AG10803 (cell line): ENCODE data around the gene SLC29A1.

Experiments used
- DNase-seq: peaks from one replicate; pipeline ENCODE4 v3.0.0; 2010; ENCODE audit warnings: low read depth
- H3K4me3 ChIP-seq: 2 replicates; pipeline ENCODE4 v1.5.1; 2011; ENCODE audit warnings: mild to moderate bottlenecking, low read length, control low read depth
- TF ChIP-seq, protein P1 (sequence below): conservative IDR thresholded peaks from 2 replicates; pipeline ENCODE4 v1.5.1; 2011; ENCODE audit warnings: mild to moderate bottlenecking, low read length, control low read depth, inconsistent platforms

SLC29A1 gene

DNA sequence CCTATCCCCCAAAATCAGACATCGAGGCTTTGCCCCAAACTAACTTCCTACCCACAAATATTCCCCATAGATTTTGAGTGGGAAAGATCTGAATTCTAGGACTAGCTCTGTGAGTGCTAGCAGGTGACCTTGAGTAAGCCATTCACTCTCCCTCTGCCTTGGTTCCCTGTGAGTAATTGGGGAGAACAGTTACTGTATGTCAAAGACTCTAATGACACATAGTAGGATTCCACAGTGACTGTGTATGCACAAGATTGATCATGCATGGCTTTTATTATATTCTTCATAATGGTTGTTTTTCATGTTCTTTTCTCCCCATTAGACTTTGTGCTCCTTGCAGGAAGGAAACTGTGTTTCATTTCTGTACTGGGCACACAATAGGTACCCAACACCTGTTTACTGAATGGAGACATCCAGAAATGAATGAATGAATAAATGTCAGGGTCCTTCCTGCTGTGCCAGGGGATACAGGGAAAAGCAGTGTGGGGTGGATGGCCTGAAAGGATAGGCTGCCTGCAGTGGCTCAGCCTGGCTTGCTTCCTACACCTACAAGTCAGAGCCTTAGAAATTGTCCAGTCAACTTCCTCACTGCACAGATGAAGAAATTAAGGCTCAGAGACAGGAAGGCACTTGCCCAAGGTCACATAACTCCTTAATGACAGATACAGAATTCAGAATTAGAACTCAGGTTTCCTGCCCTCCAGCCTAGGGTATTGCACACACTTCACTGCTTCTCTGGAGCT lies 46.0 kb downstream of the SLC29A1 start:
- no peak for DNase-seq
- H3K4me3 ChIP-seq = no peak overlapping the region
- TF ChIP-seq, protein P1, sequence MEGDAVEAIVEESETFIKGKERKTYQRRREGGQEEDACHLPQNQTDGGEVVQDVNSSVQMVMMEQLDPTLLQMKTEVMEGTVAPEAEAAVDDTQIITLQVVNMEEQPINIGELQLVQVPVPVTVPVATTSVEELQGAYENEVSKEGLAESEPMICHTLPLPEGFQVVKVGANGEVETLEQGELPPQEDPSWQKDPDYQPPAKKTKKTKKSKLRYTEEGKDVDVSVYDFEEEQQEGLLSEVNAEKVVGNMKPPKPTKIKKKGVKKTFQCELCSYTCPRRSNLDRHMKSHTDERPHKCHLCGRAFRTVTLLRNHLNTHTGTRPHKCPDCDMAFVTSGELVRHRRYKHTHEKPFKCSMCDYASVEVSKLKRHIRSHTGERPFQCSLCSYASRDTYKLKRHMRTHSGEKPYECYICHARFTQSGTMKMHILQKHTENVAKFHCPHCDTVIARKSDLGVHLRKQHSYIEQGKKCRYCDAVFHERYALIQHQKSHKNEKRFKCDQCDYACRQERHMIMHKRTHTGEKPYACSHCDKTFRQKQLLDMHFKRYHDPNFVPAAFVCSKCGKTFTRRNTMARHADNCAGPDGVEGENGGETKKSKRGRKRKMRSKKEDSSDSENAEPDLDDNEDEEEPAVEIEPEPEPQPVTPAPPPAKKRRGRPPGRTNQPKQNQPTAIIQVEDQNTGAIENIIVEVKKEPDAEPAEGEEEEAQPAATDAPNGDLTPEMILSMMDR = no peak

DNA sequence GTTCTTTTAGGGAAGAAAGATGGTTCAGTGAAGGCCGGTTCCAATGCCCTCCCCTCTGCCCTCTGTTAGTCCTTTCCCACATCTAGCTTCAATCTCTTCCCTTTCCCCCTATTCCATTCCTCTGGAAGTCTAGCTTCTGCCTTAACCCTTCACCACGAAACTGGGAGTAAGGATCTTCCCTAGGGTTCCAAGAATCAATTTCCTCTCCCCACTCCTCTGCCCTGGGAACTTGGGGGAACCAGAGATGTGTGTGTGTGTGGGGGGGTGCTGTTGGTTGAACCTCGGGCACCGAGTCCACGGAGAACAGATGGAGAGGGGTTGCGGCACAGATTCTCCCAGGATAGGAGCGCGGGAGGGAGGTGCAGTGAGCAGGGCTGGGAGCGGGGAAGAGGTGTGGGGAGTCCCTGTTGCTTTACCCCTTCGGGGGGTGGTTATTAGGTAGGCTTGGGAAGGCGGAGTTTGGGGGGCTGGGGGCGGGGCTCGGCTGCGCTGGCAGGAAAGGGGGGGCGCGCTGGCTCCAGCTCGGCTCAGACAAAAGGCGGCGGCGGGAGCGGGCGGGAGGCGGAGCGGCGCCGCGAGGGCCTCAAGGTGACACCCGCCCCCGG lies 46.6 kb downstream of the SLC29A1 start, which contains the start of gene TMEM151B:
Gene TMEM151B (plus strand): TSS at position 530 of the 605 bp plus-strand sequence. CDS start 293 bp downstream, outside the sequence.
- DNase-seq = no peak
- H3K4me3 ChIP-seq = no peak within 1 kb of the TSS
- TF ChIP-seq, protein P1 = no peak

DNA sequence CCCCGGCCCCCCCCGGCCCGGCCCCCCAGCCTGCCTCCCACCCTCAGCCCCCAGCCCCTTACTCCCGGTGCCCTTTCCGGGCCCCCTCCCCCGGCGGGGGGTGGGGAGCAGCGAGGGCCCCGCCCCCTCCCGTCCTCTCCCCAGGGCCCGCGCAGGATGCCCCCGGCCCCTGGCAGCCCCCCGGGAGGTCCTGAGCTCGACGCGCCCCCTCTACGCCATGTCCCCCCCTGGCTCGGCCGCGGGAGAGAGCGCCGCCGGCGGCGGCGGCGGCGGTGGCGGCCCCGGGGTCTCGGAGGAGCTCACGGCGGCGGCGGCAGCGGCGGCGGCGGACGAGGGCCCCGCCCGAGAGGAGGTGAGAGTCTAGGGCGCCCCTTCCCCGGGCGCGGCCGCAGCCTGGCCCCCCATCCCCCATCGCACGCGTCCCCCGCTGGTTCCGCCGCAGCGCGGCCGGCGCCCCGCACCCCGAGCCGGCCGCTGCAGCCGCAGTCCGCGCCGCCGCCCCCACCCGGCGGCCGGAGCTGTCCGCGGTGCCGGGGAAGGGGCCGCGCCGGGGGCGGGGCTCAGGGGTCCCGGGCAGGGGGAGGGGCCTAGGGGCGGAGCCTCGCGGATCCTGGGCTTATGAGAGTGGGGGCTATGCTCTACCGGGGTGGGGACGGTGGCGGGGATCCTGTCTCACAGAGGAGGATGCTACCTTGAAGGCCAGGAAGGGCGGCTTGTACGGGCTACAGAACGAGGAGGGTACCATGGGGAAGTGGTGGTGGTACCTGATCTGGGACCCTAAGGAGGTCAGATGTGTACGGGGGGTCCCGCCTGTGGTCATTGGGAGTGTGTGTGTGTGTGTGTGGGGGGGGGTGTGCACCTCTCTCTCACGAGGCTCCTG lies 47.4 kb downstream of the SLC29A1 start:
- no peak overlapping the region for H3K4me3 ChIP-seq

DNA sequence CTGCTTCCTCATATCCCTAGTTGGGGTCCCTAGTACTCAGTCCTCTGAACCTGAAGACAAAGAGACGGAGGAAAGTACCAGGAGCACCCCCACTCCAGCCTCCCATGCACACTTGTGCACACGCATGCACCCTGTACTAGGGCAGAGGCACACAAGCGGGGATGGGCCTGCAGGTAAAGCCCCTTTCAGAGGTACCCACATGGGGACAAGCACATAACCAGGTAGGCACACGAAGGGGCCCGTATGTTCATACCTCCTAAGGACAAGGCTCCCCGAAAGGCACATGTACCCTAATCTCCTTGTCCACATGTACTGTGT lies 48.0 kb downstream of the SLC29A1 start:
- DNase-seq = no peak
- no peak overlapping the region for H3K4me3 ChIP-seq

More for the DNA sequence above, 47.4 kb downstream of the SLC29A1 start:
- TF ChIP-seq, protein P1 = no peak
- DNase-seq = no peak

DNA sequence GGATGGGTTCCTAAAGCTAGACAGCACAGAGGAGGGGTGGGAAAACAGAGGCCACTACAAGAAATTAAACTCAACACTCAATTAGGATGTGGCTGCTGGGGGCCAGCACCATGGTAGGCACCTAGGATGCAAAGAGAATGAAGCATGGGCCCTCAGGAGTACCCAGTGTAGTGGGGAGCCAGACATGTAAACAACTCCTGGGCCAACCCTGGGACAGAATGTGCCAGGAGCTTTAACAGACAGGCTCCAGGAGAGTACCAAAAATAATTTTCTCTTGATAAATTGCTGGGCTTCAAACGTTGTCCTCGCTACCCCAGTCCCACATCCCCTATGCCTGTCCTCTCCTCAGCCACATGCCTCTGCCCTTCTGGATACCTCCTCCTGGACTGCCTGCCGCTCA lies 48.5 kb downstream of the SLC29A1 start:
- H3K4me3 ChIP-seq = no peak overlapping the region
- TF ChIP-seq, protein P1 = no peak
- DNase-seq = no peak

More for the DNA sequence above, 48.0 kb downstream of the SLC29A1 start:
- TF ChIP-seq, protein P1 = no peak

DNA sequence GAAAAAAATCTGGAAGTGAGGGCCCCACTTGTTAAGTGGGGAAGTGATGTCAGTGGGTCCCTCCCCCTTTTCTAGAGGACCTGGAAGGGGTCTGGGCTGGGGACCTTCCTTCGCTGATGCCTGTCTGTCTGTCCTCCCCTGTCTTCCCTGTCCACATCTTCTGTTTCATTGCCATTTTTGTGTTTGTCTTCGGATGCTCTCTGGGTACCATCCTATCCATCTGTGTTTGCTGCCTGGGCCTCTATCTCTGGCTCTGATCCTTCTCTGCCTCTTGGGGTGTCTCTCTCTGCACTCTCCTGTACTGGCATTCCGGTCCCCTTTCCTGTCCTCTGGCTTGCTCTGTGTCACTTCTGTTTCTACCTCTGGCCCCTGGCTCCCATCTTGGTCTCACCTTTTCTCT lies 49.1 kb downstream of the SLC29A1 start:
- no peak for DNase-seq
- TF ChIP-seq, protein P1 = no peak
- H3K4me3 ChIP-seq = no peak overlapping the region
